ENCODE data around the gene NTMT1.

The NTMT1 gene

DNA sequence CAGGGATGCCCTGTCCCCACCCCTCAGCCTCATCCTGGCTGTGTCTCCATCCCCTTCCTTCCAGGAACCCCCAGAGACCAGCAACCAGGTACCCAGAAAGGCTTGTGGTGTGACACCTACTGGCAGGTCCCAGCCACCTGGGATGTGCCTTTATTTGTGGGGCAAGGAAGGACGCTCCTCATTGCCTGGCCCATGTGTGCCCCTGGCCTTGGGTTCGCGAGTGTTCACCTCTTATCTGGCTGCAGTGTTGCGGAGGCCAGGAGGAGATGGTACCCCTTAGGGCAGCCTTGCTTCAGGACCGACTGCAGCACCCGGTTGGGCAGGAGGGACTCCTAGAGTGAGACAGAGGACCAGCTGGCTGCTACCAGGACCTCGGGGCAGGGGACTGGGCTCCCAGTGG, 13.8 kb upstream of the NTMT1 start:
- H3K9me3 ChIP-seq (replicated peaks in 1 of 2; ENCODE audit: control insufficient read depth in 2 of 2, insufficient read depth in 1 of 2, low read depth in 1 of 2, low read length in 2 of 2) = no peaks in the 10 kb centered on the region
- no peaks in the 10 kb centered on the region for H3K79me1 ChIP-seq (ENCODE audit: low read depth, low read length)
- no peak overlapping the region for H3K4me3 ChIP-seq (ENCODE audit: low read length in 2 of 2)
- no peaks in the 10 kb centered on the region for H3K27me3 ChIP-seq (ENCODE audit: control insufficient read depth in 3 of 3, insufficient read depth in 3 of 3, low read depth in 1 of 3, low read length in 3 of 3)
- H2BK12ac ChIP-seq (ENCODE audit: low read length) = peak overlapping the region; percentile 76
- H3K27ac ChIP-seq (replicated peaks; ENCODE audit: low read length) = no peak overlapping the region
- H2AFZ ChIP-seq (ENCODE audit: low read length) = no peak overlapping the region
- H2BK120ac ChIP-seq (ENCODE audit: low read depth, low read length) = no peak overlapping the region
- H4K8ac ChIP-seq (ENCODE audit: low read depth, low read length) = no peak overlapping the region
- H3K23ac ChIP-seq (ENCODE audit: low read depth, low read length, poor library complexity) = no peak overlapping the region
- no peak overlapping the region for H3K18ac ChIP-seq (ENCODE audit: low read length)
- H2BK15ac ChIP-seq (ENCODE audit: low read length) = no peak overlapping the region
- H4K91ac ChIP-seq (ENCODE audit: low read depth, low read length, poor library complexity) = no peak overlapping the region
- DNase-seq (ENCODE audit: low spot score) = no peak
- peak overlapping the region; percentile 23 for H2AK5ac ChIP-seq (ENCODE audit: low read depth, low read length)
- H3K4me2 ChIP-seq (ENCODE audit: insufficient read depth, low read length, poor library complexity, severe bottlenecking) = no peak overlapping the region
- H3K36me3 ChIP-seq (replicated peaks in 1 of 2; ENCODE audit: control insufficient read depth in 2 of 2, insufficient read depth in 2 of 2, low read length in 2 of 2) = no peaks in the 10 kb centered on the region
- H2BK5ac ChIP-seq (ENCODE audit: low read length) = no peak overlapping the region
- WGBS, 2 donors (ENCODE audit: extremely low coverage in 2 of 2, insufficient read length in 2 of 2, insufficient replicate concordance in 1 of 2) = no CpG with 5 or more reads among the region's 7 CpGs
- H3K4me1 ChIP-seq (ENCODE audit: control insufficient read depth in 2 of 2, insufficient read depth in 1 of 2, low read depth in 1 of 2, low read length in 2 of 2) = peaks cover 22 to 38% of the 10 kb centered on the region in 2 donors
- H3K4ac ChIP-seq (ENCODE audit: low read length) = no peak overlapping the region
- H3K9ac ChIP-seq (ENCODE audit: low read depth, low read length, poor library complexity) = no peak overlapping the region
- no peak overlapping the region for H3K14ac ChIP-seq (ENCODE audit: low read length)

- DNase-seq (ENCODE audit: low spot score) = no peak
- H3K18ac ChIP-seq (ENCODE audit: low read length) = peak overlapping the region; percentile 90
- peak overlapping the region; percentile 37 for H3K23ac ChIP-seq (ENCODE audit: low read depth, low read length, poor library complexity)
- H3K79me1 ChIP-seq (ENCODE audit: low read depth, low read length) = no peaks in the 10 kb centered on the region
- no peak overlapping the region for H3K9ac ChIP-seq (ENCODE audit: low read depth, low read length, poor library complexity)
- peak overlapping the region; percentile 57 for H3K14ac ChIP-seq (ENCODE audit: low read length)
- H3K36me3 ChIP-seq (replicated peaks in 1 of 2; ENCODE audit: control insufficient read depth in 2 of 2, insufficient read depth in 2 of 2, low read length in 2 of 2) = no peaks in the 10 kb centered on the region
- H3K4ac ChIP-seq (ENCODE audit: low read length) = no peak overlapping the region
- H4K8ac ChIP-seq (ENCODE audit: low read depth, low read length) = no peak overlapping the region
- peak overlapping the region; percentile 78 for H2BK15ac ChIP-seq (ENCODE audit: low read length)
- H3K4me3 ChIP-seq (ENCODE audit: low read length in 2 of 2) = peak overlapping the region in 1 of 2 donors; percentile 28
- no peaks in the 10 kb centered on the region for H3K9me3 ChIP-seq (replicated peaks in 1 of 2; ENCODE audit: control insufficient read depth in 2 of 2, insufficient read depth in 1 of 2, low read depth in 1 of 2, low read length in 2 of 2)
- H3K4me2 ChIP-seq (ENCODE audit: insufficient read depth, low read length, poor library complexity, severe bottlenecking) = no peak overlapping the region
- no peak overlapping the region for H3K27ac ChIP-seq (replicated peaks; ENCODE audit: low read length)
- H2BK12ac ChIP-seq (ENCODE audit: low read length) = no peak overlapping the region
- H4K91ac ChIP-seq (ENCODE audit: low read depth, low read length, poor library complexity) = no peak overlapping the region
- peak overlapping the region; percentile 6 for H2AK5ac ChIP-seq (ENCODE audit: low read depth, low read length)
- H3K4me1 ChIP-seq (ENCODE audit: control insufficient read depth in 2 of 2, insufficient read depth in 1 of 2, low read depth in 1 of 2, low read length in 2 of 2) = peaks cover 18 to 31% of the 10 kb centered on the region in 2 donors
- H2BK5ac ChIP-seq (ENCODE audit: low read length) = no peak overlapping the region
- whole genome bisulfite sequencing, 2 donors (ENCODE audit: extremely low coverage in 2 of 2, insufficient read length in 2 of 2, insufficient replicate concordance in 1 of 2) = no CpG with 5 or more reads among the region's 15 CpGs
- H2AFZ ChIP-seq (ENCODE audit: low read length) = peak overlapping the region; percentile 60
- H3K27me3 ChIP-seq (ENCODE audit: control insufficient read depth in 3 of 3, insufficient read depth in 3 of 3, low read depth in 1 of 3, low read length in 3 of 3) = no peaks in the 10 kb centered on the region
- peak overlapping the region; percentile 92 for H2BK120ac ChIP-seq (ENCODE audit: low read depth, low read length)
These were observed 13.0 kb upstream of the NTMT1 start for GRCh38 chr9:129612815-129613519.

GRCh38 chr9:129613520-129614175, 12.3 kb upstream of the NTMT1 start:
- no peaks in the 10 kb centered on the region for H3K9me3 ChIP-seq (replicated peaks in 1 of 2; ENCODE audit: control insufficient read depth in 2 of 2, insufficient read depth in 1 of 2, low read depth in 1 of 2, low read length in 2 of 2)
- H2BK12ac ChIP-seq (ENCODE audit: low read length) = no peak overlapping the region
- no peak overlapping the region for H3K14ac ChIP-seq (ENCODE audit: low read length)
- no peak overlapping the region for H3K27ac ChIP-seq (replicated peaks; ENCODE audit: low read length)
- peaks cover 18 to 31% of the 10 kb centered on the region in 2 donors for H3K4me1 ChIP-seq (ENCODE audit: control insufficient read depth in 2 of 2, insufficient read depth in 1 of 2, low read depth in 1 of 2, low read length in 2 of 2)
- H3K23ac ChIP-seq (ENCODE audit: low read depth, low read length, poor library complexity) = no peak overlapping the region
- no peaks in the 10 kb centered on the region for H3K79me1 ChIP-seq (ENCODE audit: low read depth, low read length)
- H2AK5ac ChIP-seq (ENCODE audit: low read depth, low read length) = peak overlapping the region; percentile 6
- no peaks in the 10 kb centered on the region for H3K27me3 ChIP-seq (ENCODE audit: control insufficient read depth in 3 of 3, insufficient read depth in 3 of 3, low read depth in 1 of 3, low read length in 3 of 3)
- no peak overlapping the region for H3K4ac ChIP-seq (ENCODE audit: low read length)
- peak overlapping the region; percentile 60 for H2AFZ ChIP-seq (ENCODE audit: low read length)
- no peaks in the 10 kb centered on the region for H3K36me3 ChIP-seq (replicated peaks in 1 of 2; ENCODE audit: control insufficient read depth in 2 of 2, insufficient read depth in 2 of 2, low read length in 2 of 2)
- no peak overlapping the region for H4K91ac ChIP-seq (ENCODE audit: low read depth, low read length, poor library complexity)
- no peak overlapping the region for H3K4me3 ChIP-seq (ENCODE audit: low read length in 2 of 2)
- H3K18ac ChIP-seq (ENCODE audit: low read length) = peak overlapping the region; percentile 87
- H2BK120ac ChIP-seq (ENCODE audit: low read depth, low read length) = peak overlapping the region; percentile 92
- H2BK15ac ChIP-seq (ENCODE audit: low read length) = peak overlapping the region; percentile 78
- no peak for DNase-seq (ENCODE audit: low spot score)
- H3K9ac ChIP-seq (ENCODE audit: low read depth, low read length, poor library complexity) = no peak overlapping the region
- WGBS, 2 donors (ENCODE audit: extremely low coverage in 2 of 2, insufficient read length in 2 of 2, insufficient replicate concordance in 1 of 2) = no CpG with 5 or more reads among the region's 19 CpGs
- no peak overlapping the region for H2BK5ac ChIP-seq (ENCODE audit: low read length)
- H4K8ac ChIP-seq (ENCODE audit: low read depth, low read length) = no peak overlapping the region
- H3K4me2 ChIP-seq (ENCODE audit: insufficient read depth, low read length, poor library complexity, severe bottlenecking) = no peak overlapping the region

GRCh38 chr9:129614932-129615331, 11.0 kb upstream of the NTMT1 start:
- H3K27me3 ChIP-seq (ENCODE audit: control insufficient read depth in 3 of 3, insufficient read depth in 3 of 3, low read depth in 1 of 3, low read length in 3 of 3) = peaks cover 0 to 10% (median 0%) of the 10 kb centered on the region in 3 experiments
- peak overlapping the region; percentile 90 for H2AK5ac ChIP-seq (ENCODE audit: low read depth, low read length)
- peak overlapping the region; percentile 77 for H2BK15ac ChIP-seq (ENCODE audit: low read length)
- H2AFZ ChIP-seq (ENCODE audit: low read length) = no peak overlapping the region
- no peak for DNase-seq (ENCODE audit: low spot score)
- H3K4ac ChIP-seq (ENCODE audit: low read length) = no peak overlapping the region
- H3K14ac ChIP-seq (ENCODE audit: low read length) = no peak overlapping the region
- peaks cover 13 to 22% of the 10 kb centered on the region in 2 donors for H3K4me1 ChIP-seq (ENCODE audit: control insufficient read depth in 2 of 2, insufficient read depth in 1 of 2, low read depth in 1 of 2, low read length in 2 of 2)
- H4K91ac ChIP-seq (ENCODE audit: low read depth, low read length, poor library complexity) = peak overlapping the region; percentile 46
- H3K9me3 ChIP-seq (replicated peaks in 1 of 2; ENCODE audit: control insufficient read depth in 2 of 2, insufficient read depth in 1 of 2, low read depth in 1 of 2, low read length in 2 of 2) = peaks cover 0 to 5% of the 10 kb centered on the region in 2 donors
- WGBS, 2 donors (ENCODE audit: extremely low coverage in 2 of 2, insufficient read length in 2 of 2, insufficient replicate concordance in 1 of 2) = no CpG with 5 or more reads among the region's 10 CpGs
- H3K4me3 ChIP-seq (ENCODE audit: low read length in 2 of 2) = no peak overlapping the region
- no peak overlapping the region for H4K8ac ChIP-seq (ENCODE audit: low read depth, low read length)
- H3K36me3 ChIP-seq (replicated peaks in 1 of 2; ENCODE audit: control insufficient read depth in 2 of 2, insufficient read depth in 2 of 2, low read length in 2 of 2) = no peaks in the 10 kb centered on the region
- no peak overlapping the region for H2BK120ac ChIP-seq (ENCODE audit: low read depth, low read length)
- H3K23ac ChIP-seq (ENCODE audit: low read depth, low read length, poor library complexity) = no peak overlapping the region
- no peak overlapping the region for H2BK5ac ChIP-seq (ENCODE audit: low read length)
- H3K4me2 ChIP-seq (ENCODE audit: insufficient read depth, low read length, poor library complexity, severe bottlenecking) = no peak overlapping the region
- H3K18ac ChIP-seq (ENCODE audit: low read length) = no peak overlapping the region
- peak overlapping the region; percentile 73 for H2BK12ac ChIP-seq (ENCODE audit: low read length)
- no peak overlapping the region for H3K27ac ChIP-seq (replicated peaks; ENCODE audit: low read length)
- H3K79me1 ChIP-seq (ENCODE audit: low read depth, low read length) = no peaks in the 10 kb centered on the region
- no peak overlapping the region for H3K9ac ChIP-seq (ENCODE audit: low read depth, low read length, poor library complexity)

All from neuronal stem cell (in vitro differentiated cells).